HCT116 (cell line): ENCODE data around the gene SMIM36. TPM values are rescaled to one million over a fixed set of nuclear protein-coding genes. Genes with fewer than 3 reads are reported as not detected.

Experiments used
- ATAC-seq: fragments of 200-7000 bp; cut with Tn5 transposase; 2 replicates; pipeline ENCODE4 v1.9.1; 2020; ENCODE audit warnings: mild to moderate bottlenecking, moderate library complexity
- BruUV-seq: library from RNA; stranded (reverse); fragments of 400-500 nt; replicated peaks from 2 replicates; lab custom pipeline; 2021; lab: Mats Ljungman, UMichigan
- CTCF ChIA-PET: fragments of 300-600 bp; sonication (Branson Sonifier 250); formaldehyde crosslinking; loops from one replicate; lab custom pipeline; 2021; ENCODE audit warnings: antibody characterized with exemption; lab: Charles Lee
- POLR2A ChIA-PET: fragments of 300-600, 350-600 bp; sonication (Branson Sonifier 250); formaldehyde crosslinking; loops from one replicate; lab custom pipeline; 2021; ENCODE audit warnings: antibody characterized with exemption; lab: Charles Lee
- RAD21 ChIA-PET, 2 experiments: fragments of 300-600 bp; sonication (Branson Sonifier 250); formaldehyde crosslinking; loops; one replicate each; lab custom pipeline; 2023; ENCODE audit warnings: low total read pairs in 2 of 2; ENCODE audit not compliant: uncharacterized antibody in 2 of 2, unreplicated experiment in 2 of 2, low non-redundant PET in 1 of 2; lab: Charles Lee
- DNase-seq: peaks from one replicate; pipeline ENCODE4 v3.0.0-alpha.2; 2010; ENCODE audit warnings: low read depth, low spot score
- H2AFZ ChIP-seq: fragments of 200-600 bp; shearing (Covaris generic), sonication (generic); 2 replicates; pipeline ENCODE4 v1.6.1; 2017; ENCODE audit warnings: low read depth, mixed run types, mixed read lengths, antibody characterized with exemption, low read length; ENCODE audit not compliant: poor library complexity, severe bottlenecking
- H3K27ac ChIP-seq: 2 replicates; pipeline ENCODE4 v1.5.1; 2012; ENCODE audit warnings: low read depth, low read length
- H3K27me3 ChIP-seq: fragments of 200-600 bp; sonication (generic); 2 replicates; pipeline ENCODE4 v1.6.1; 2016; ENCODE audit warnings: mixed run types, low read length, mixed read lengths; ENCODE audit not compliant: insufficient read depth
- H3K36me3 ChIP-seq, 2 experiments: fragments of 200-500 bp in 1 of 2; fragments of 200-600 bp in 1 of 2; sonication (Bioruptor generic) in 1 of 2; sonication (generic) in 1 of 2; 2 replicates each; pipeline versions ENCODE4 v1.5.1 to v1.6.1; 2014 to 2016; ENCODE audit warnings: low read length in 2 of 2, inconsistent platforms in 1 of 2, mixed read lengths in 1 of 2, mixed run types in 1 of 2; ENCODE audit not compliant: insufficient read depth in 2 of 2, control insufficient read depth in 1 of 2
- H3K4me1 ChIP-seq, 2 experiments: fragments of 200-600 bp in 1 of 2; sonication (generic) in 1 of 2; 2 replicates each; pipeline versions ENCODE4 v1.5.1 to v1.6.1; 2012 to 2017; ENCODE audit warnings: low read length in 2 of 2, inconsistent platforms in 1 of 2, mild to moderate bottlenecking in 1 of 2, mixed read lengths in 1 of 2, mixed run types in 1 of 2, moderate library complexity in 1 of 2; ENCODE audit not compliant: insufficient read depth in 2 of 2, control insufficient read depth in 1 of 2
- H3K4me2 ChIP-seq: fragments of 200-600 bp; sonication (generic); 2 replicates; pipeline ENCODE4 v1.6.1; 2017; ENCODE audit warnings: mixed run types, low read length, mixed read lengths
- H3K4me3 ChIP-seq, 2 experiments: fragments of 200-600 bp in 1 of 2; sonication (generic) in 1 of 2; replicated peaks in 1 of 2; 2 replicates each; pipeline ENCODE4 v1.5.1; 2011 to 2016; ENCODE audit warnings: low read length in 2 of 2, control low read depth in 1 of 2, low read depth in 1 of 2, mild to moderate bottlenecking in 1 of 2, mixed read lengths in 1 of 2, mixed run types in 1 of 2
- H3K79me2 ChIP-seq: fragments of 200-600 bp; sonication (generic); 2 replicates; pipeline ENCODE4 v1.6.1; 2017; ENCODE audit warnings: mild to moderate bottlenecking, mixed run types, low read length, moderate library complexity, mixed read lengths; ENCODE audit not compliant: insufficient read depth
- H3K9ac ChIP-seq: fragments of 200-600 bp; sonication (generic); 2 replicates; pipeline ENCODE4 v1.6.1; 2016; ENCODE audit warnings: low read length, mixed read lengths
- H3K9me2 ChIP-seq: fragments of 200-600 bp; sonication (generic), shearing (Covaris generic); 2 replicates; pipeline ENCODE4 v1.6.1; 2017; ENCODE audit warnings: mixed run types, mild to moderate bottlenecking, moderate library complexity; ENCODE audit not compliant: insufficient read depth
- H3K9me3 ChIP-seq, 2 experiments: fragments of 200-500 bp in 1 of 2; fragments of 200-600 bp in 1 of 2; sonication (Bioruptor generic) in 1 of 2; sonication (generic) in 1 of 2; 2 replicates each; pipeline ENCODE4 v1.6.1; 2014 to 2017; ENCODE audit warnings: low read length in 2 of 2, mixed read lengths in 2 of 2, inconsistent platforms in 1 of 2, low read depth in 1 of 2, mild to moderate bottlenecking in 1 of 2, mixed run types in 1 of 2, moderate library complexity in 1 of 2; ENCODE audit not compliant: control insufficient read depth in 1 of 2, insufficient read depth in 1 of 2
- H4K20me1 ChIP-seq: fragments of 200-600 bp; sonication (generic), shearing (Covaris generic); 2 replicates; pipeline ENCODE4 v1.6.1; 2017; ENCODE audit warnings: mixed run types, mild to moderate bottlenecking, moderate library complexity; ENCODE audit not compliant: insufficient read depth
- CBX3 ChIP-seq: IDR thresholded peaks from 2 replicates; pipeline ENCODE4 v1.6.1; 2012; ENCODE audit warnings: low read depth
- CEBPB ChIP-seq: IDR thresholded peaks from 2 replicates; pipeline ENCODE4 v1.6.1; 2012; ENCODE audit warnings: low read depth
- EGR1 ChIP-seq: IDR thresholded peaks from 2 replicates; pipeline ENCODE4 v1.6.1; 2012; ENCODE audit warnings: low read depth
- ELF1 ChIP-seq: IDR thresholded peaks from 2 replicates; pipeline ENCODE4 v1.6.1; 2012; ENCODE audit warnings: low read depth, borderline replicate concordance
- FOSL1 ChIP-seq: IDR thresholded peaks from 2 replicates; pipeline ENCODE4 v1.6.1; 2012; ENCODE audit warnings: low read depth
- JUND ChIP-seq: IDR thresholded peaks from 2 replicates; pipeline ENCODE4 v1.6.1; 2012
- POLR2AphosphoS5 ChIP-seq: IDR thresholded peaks from 2 replicates; pipeline ENCODE4 v1.6.1; 2011; ENCODE audit warnings: mild to moderate bottlenecking, low read depth, low read length, moderate library complexity
- SIN3A ChIP-seq: IDR thresholded peaks from 2 replicates; pipeline ENCODE4 v1.6.1; 2012; ENCODE audit warnings: low read depth
- SP1 ChIP-seq: IDR thresholded peaks from 2 replicates; pipeline ENCODE4 v1.6.1; 2012; ENCODE audit warnings: low read depth
- SRF ChIP-seq: IDR thresholded peaks from 2 replicates; pipeline ENCODE4 v1.6.1; 2012; ENCODE audit warnings: low read depth
- ZNF274 ChIP-seq: fragments of 200-500 bp; sonication (Bioruptor generic); IDR thresholded peaks from 2 replicates; pipeline ENCODE4 v1.6.1; 2014; ENCODE audit warnings: mild to moderate bottlenecking, low read depth, low read length, inconsistent platforms
- intact Hi-C: fragments of 100-400 bp; cut with micrococcal nuclease; formaldehyde crosslinking; loops from 2 replicates; pipeline ENCODE4 v1.10.0; 2022
- total RNA-seq: library from RNA; stranded (reverse); gene quantifications from one replicate; pipeline ENCODE4 v1.2.1, GENCODE V29; 2021; ENCODE audit not compliant: unreplicated experiment
- TF ChIP-seq, protein P1 (sequence below), 3 experiments: fragments of 200-600 bp in 1 of 3; sonication (generic) in 1 of 3; IDR thresholded peaks in 2 of 3; conservative IDR thresholded peaks in 1 of 3; 2 replicates each; pipeline ENCODE4 v1.5.1; 2012 to 2017; ENCODE audit warnings: low read depth in 2 of 3, low read length in 2 of 3, antibody characterized with exemption in 1 of 3, borderline replicate concordance in 1 of 3, control low read depth in 1 of 3, mild to moderate bottlenecking in 1 of 3, mixed read lengths in 1 of 3, mixed run types in 1 of 3, moderate library complexity in 1 of 3; ENCODE audit not compliant: insufficient read depth in 1 of 3
- TF ChIP-seq, protein P2 (sequence below): IDR thresholded peaks from 2 replicates; pipeline ENCODE4 v1.6.1; 2012

Gene SMIM36
- total RNA-seq, 1 experiment from 2014 or later: 0.37 TPM

DNA sequence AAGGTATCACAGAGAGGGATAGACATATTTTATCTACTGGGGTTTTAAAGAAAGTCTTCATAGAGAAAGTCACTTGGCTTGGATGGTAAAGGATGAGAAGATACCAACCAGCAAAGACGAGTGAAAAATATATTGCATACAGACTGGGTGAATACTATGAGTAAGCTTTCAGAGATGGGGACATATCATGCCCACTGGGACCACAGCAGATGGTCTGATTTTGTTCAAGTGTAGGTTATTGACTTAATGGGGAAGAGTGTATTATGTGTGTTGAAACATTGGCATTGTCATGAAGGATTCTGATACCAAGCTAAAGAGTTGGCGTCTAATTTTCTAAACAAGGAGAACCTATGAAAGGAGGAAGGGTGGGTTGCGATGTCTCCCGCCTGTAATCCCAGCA, 75.8 kb downstream of the SMIM36 start (continued):
- TF ChIP-seq, protein P1, sequence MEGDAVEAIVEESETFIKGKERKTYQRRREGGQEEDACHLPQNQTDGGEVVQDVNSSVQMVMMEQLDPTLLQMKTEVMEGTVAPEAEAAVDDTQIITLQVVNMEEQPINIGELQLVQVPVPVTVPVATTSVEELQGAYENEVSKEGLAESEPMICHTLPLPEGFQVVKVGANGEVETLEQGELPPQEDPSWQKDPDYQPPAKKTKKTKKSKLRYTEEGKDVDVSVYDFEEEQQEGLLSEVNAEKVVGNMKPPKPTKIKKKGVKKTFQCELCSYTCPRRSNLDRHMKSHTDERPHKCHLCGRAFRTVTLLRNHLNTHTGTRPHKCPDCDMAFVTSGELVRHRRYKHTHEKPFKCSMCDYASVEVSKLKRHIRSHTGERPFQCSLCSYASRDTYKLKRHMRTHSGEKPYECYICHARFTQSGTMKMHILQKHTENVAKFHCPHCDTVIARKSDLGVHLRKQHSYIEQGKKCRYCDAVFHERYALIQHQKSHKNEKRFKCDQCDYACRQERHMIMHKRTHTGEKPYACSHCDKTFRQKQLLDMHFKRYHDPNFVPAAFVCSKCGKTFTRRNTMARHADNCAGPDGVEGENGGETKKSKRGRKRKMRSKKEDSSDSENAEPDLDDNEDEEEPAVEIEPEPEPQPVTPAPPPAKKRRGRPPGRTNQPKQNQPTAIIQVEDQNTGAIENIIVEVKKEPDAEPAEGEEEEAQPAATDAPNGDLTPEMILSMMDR (IDR thresholded peaks at IDR 0.05 in 2 of 3, conservative IDR thresholded peaks at IDR 0.05 in 1 of 3; ENCODE audit: borderline replicate concordance in 1 of 3, insufficient read depth in 1 of 3, low read depth in 2 of 3, low read length in 2 of 3): no peak
- TF ChIP-seq FOSL1: no peak
- TF ChIP-seq CEBPB: no peak
- TF ChIP-seq, all 23 proteins: peak for 0

DNA sequence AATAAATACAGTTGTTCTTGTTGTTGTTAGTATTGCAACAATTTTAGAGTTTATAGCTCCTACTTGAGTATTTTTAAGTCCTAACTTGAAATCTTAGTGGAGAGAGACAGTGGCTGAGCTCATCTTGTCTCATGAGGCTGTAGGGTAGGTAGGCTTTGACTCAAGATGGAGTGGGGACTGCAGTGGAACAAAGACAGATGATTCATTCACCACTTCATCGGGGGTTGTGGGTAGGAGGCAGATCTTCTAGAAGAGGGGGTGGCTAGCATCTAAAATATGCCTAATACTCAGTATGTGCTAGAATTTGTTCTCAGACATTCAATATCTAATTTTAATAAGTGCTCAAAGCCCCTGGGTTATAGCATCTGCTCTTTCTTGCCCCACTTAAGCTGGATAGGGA, 76.5 kb downstream of the SMIM36 start:
- ATAC-seq (no peak), DNase-seq (no peak)
- intact Hi-C loops: no loop called here
- Histone ChIP-seq H3K9me2 (no peaks in the 10 kb centered on the region), H3K9ac (no peak overlapping the region), H3K4me2 (0 out of 2 replicates have a peak overlapping the region, but pooled peaks have one; percentile 2)
- no TSS peak for BruUV-seq
- RAD21 ChIA-PET: no interaction called here
- CTCF ChIA-PET: no interaction called here
- TF ChIP-seq POLR2AphosphoS5 (no peak), EGR1 (no peak), FOSL1 (no peak), SP1 (no peak), CBX3 (no peak), ZNF274 (no peak), JUND (no peak), ELF1 (no peak), SIN3A (no peak), SRF (no peak)
- TF ChIP-seq, protein P2, sequence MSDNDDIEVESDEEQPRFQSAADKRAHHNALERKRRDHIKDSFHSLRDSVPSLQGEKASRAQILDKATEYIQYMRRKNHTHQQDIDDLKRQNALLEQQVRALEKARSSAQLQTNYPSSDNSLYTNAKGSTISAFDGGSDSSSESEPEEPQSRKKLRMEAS: no peak
- TF ChIP-seq, all 23 proteins: peak for 0
- Histone ChIP-seq H3K4me1 (peaks cover 21 to 39% of the 10 kb centered on the region in 2 experiments), H2AFZ (no peak overlapping the region), H3K4me3 (no peak overlapping the region), H3K36me3 (no peaks in the 10 kb centered on the region), H3K79me2 (no peaks in the 10 kb centered on the region), H3K9me3 (no peaks in the 10 kb centered on the region), H3K27me3 (peaks cover 12% of the 10 kb centered on the region; the same call in 1 of the 2 replicates), H4K20me1 (no peaks in the 10 kb centered on the region), H3K27ac (no peak overlapping the region)
- POLR2A ChIA-PET: no interaction called here
